Thoracic aorta (tissue), 2 donors: ENCODE data around the gene PPP3R1. TPM values are rescaled to one million over a fixed set of nuclear protein-coding genes. Genes with fewer than 3 reads are reported as not detected.
A peak's percentile ranks its signal among the peaks of the same experiment; 100 is the strongest.

Experiments used
- ATAC-seq: fragments of 150-250 bp; one replicate; pipeline ENCODE4 v1.8.0; 2017; ENCODE audit warnings: low read depth; ENCODE audit not compliant: insufficient number of reproducible peaks, low FRiP score
- DNase-seq: peaks from one replicate; pipeline ENCODE4 v3.0.0-alpha.2; 2020; ENCODE audit warnings: low spot score
- H3K27ac ChIP-seq, 2 donors: fragments of 200-600 bp; sonication (generic); 1 replicate in 1 of 2; 2 replicates in 1 of 2; pipeline ENCODE4 v1.5.1; 2016; ENCODE audit warnings: mild to moderate bottlenecking in 2 of 2, moderate library complexity in 2 of 2
- H3K27me3 ChIP-seq: fragments of 200-600 bp; sonication (generic); replicated peaks from 2 replicates; pipeline ENCODE4 v1.6.0; 2016; ENCODE audit warnings: mild to moderate bottlenecking; ENCODE audit not compliant: insufficient read depth
- H3K36me3 ChIP-seq: fragments of 200-600 bp; sonication (generic); one replicate; pipeline ENCODE4 v1.5.1; 2016
- H3K4me1 ChIP-seq, 2 donors: fragments of 200-600 bp; sonication (generic); 1 replicate in 1 of 2; 2 replicates in 1 of 2; pipeline versions ENCODE4 v1.5.1 to v1.6.0; 2016; ENCODE audit warnings: low read depth in 2 of 2, mild to moderate bottlenecking in 1 of 2; ENCODE audit not compliant: control insufficient read depth in 1 of 2
- H3K4me3 ChIP-seq: fragments of 200-600 bp; sonication (generic); 2 replicates; pipeline ENCODE4 v1.5.1; 2016; ENCODE audit warnings: mild to moderate bottlenecking
- H3K9me3 ChIP-seq: fragments of 200-600 bp; sonication (generic); 2 replicates; pipeline ENCODE4 v1.5.1; 2016
- total RNA-seq, 2 donors: library from RNA; depleted of rRNA; stranded (reverse); fragments of >200 nt; gene quantifications; one replicate each; pipeline versions ENCODE4 v1.1.0 to v1.2.3, GENCODE V29; 2016
- TF ChIP-seq, protein P1 (sequence below): fragments of 200-600 bp; sonication (generic); IDR thresholded peaks from one replicate; pipeline ENCODE4 v1.5.1; 2019; ENCODE audit warnings: antibody characterized with exemption

The PPP3R1 gene
- total RNA-seq, 2 donors from 2014 or later, result 27.1 to 39.3 TPM

- peak overlapping the region; percentile 84 to 92 for H3K27ac ChIP-seq
- ATAC-seq (peak; percentile 41), DNase-seq (no peak)
- H3K4me3 ChIP-seq, result peak overlapping the region; percentile 93
- no peaks in the 10 kb centered on the region for H3K36me3 ChIP-seq
- no peaks in the 10 kb centered on the region for H3K9me3 ChIP-seq
- TF ChIP-seq, protein P1, sequence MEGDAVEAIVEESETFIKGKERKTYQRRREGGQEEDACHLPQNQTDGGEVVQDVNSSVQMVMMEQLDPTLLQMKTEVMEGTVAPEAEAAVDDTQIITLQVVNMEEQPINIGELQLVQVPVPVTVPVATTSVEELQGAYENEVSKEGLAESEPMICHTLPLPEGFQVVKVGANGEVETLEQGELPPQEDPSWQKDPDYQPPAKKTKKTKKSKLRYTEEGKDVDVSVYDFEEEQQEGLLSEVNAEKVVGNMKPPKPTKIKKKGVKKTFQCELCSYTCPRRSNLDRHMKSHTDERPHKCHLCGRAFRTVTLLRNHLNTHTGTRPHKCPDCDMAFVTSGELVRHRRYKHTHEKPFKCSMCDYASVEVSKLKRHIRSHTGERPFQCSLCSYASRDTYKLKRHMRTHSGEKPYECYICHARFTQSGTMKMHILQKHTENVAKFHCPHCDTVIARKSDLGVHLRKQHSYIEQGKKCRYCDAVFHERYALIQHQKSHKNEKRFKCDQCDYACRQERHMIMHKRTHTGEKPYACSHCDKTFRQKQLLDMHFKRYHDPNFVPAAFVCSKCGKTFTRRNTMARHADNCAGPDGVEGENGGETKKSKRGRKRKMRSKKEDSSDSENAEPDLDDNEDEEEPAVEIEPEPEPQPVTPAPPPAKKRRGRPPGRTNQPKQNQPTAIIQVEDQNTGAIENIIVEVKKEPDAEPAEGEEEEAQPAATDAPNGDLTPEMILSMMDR, result peak; percentile 76
- no peaks in the 10 kb centered on the region for H3K27me3 ChIP-seq
- H3K4me1 ChIP-seq, result peaks cover 48 to 58% of the 10 kb centered on the region in 2 donors
These were observed 1.0 kb downstream of the PPP3R1 start for GRCh38 chr2:68251187-68251854.

GRCh38 chr2:68250652-68251186 lies 1.6 kb downstream of the PPP3R1 start:
- Histone ChIP-seq H3K4me3 (peak overlapping the region; percentile 93), H3K4me1 (peaks cover 43 to 56% of the 10 kb centered on the region in 2 donors), H3K9me3 (no peaks in the 10 kb centered on the region), H3K27ac (peak overlapping the region; percentile 84 to 92), H3K27me3 (no peaks in the 10 kb centered on the region), H3K36me3 (no peaks in the 10 kb centered on the region)
- no peak for ATAC-seq
- TF ChIP-seq, protein P1, result no peak
- no peak for DNase-seq

DNA sequence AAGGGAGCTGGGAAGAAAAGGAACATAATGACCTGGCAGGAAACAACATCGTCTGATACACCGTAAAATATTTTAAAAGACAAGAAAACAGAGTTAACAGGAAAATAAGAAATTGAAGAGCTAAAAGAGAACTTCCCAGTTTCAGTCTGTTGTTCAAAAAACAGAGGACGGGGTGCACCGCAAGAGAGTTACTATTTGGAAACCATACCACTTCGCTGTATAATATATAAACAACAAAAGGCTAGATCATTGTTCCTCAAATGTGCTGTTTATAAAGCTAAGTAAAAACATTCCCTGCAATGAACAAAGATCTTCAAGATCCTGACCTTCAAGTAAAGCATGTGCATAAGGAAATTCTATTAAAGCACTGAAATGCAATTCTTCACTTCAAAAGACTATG lies 2.1 kb downstream of the PPP3R1 start:
- Histone ChIP-seq H3K27ac (peak overlapping the region; percentile 84 to 92), H3K4me1 (peaks cover 43 to 60% of the 10 kb centered on the region in 2 donors), H3K27me3 (no peaks in the 10 kb centered on the region), H3K36me3 (no peaks in the 10 kb centered on the region), H3K9me3 (no peaks in the 10 kb centered on the region), H3K4me3 (peak overlapping the region; percentile 93)
- no peak for ATAC-seq
- TF ChIP-seq, protein P1, result no peak
- DNase-seq, result no peak

DNA sequence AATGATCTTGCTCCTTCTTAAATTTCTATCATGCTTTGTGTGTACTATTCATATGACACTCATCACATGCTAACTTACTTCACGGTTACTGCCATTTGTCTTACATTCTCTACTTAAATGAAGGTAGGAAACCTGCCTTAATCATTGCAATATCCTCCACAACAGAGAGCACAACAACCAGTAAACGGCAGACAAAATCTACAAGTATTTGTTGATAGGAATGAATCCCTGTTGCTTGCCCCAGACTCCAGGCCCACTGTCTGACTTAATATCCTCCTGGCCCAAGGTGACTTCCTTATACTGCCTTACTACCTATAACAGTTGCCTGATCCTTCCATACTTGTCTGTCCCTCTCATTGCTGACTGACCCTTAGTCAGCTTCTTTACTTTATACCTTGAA lies 3.5 kb downstream of the PPP3R1 start:
- Histone ChIP-seq H3K4me3 (no peak overlapping the region), H3K27ac (no peak overlapping the region), H3K4me1 (peaks cover 44 to 61% of the 10 kb centered on the region in 2 donors), H3K27me3 (no peaks in the 10 kb centered on the region), H3K9me3 (no peaks in the 10 kb centered on the region), H3K36me3 (no peaks in the 10 kb centered on the region)
- TF ChIP-seq, protein P1, result no peak
- ATAC-seq, result no peak
- no peak for DNase-seq

DNA sequence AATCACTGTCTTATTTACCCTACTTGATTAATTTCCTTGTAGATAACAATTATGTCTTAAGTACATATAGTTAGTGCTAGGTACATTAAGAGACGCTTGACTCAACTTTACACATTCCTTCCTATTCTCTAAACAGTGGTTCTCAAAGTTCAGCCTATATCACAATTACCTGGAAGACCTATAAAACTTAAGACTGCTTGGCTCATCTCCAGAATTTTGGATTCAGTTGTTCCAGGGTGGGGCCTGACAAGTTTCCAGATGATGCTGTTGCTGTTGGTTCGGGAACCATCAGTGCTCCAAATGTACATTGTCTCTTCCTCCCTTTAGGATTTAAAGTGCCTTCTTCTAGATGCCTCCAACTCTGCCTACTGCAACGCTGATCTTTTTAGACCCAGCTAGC lies 4.0 kb downstream of the PPP3R1 start:
- H3K4me3 ChIP-seq, result no peak overlapping the region
- no peak overlapping the region for H3K27ac ChIP-seq
- DNase-seq, result no peak
- H3K36me3 ChIP-seq, result no peaks in the 10 kb centered on the region
- no peaks in the 10 kb centered on the region for H3K9me3 ChIP-seq
- H3K27me3 ChIP-seq, result no peaks in the 10 kb centered on the region
- peaks cover 44 to 58% of the 10 kb centered on the region in 2 donors for H3K4me1 ChIP-seq
- TF ChIP-seq, protein P1, result no peak
- ATAC-seq, result no peak
